ENCODE measurements around the gene QDPR.

GRCh38 chr4:17492058-17492741, 19.7 kb downstream of the QDPR start:
- no peak for TF ChIP-seq CTCF (IDR thresholded peaks at IDR 0.05; ENCODE audit: borderline replicate concordance, extremely low read depth, low read length, poor library complexity, severe bottlenecking)
- TF ChIP-seq EZH2 (IDR thresholded peaks at IDR 0.05; ENCODE audit: borderline replicate concordance, low read depth, low read length, severe bottlenecking), result no peak

Measured in DND-41 (cell line).